GM18951 (cell line): ENCODE measurements around the gene NFIC.
"Not testable (repeated sequence)": the region's sequence is repeated elsewhere in the genome, so short reads cannot be mapped to it uniquely, and the experiment has no call there.

ENCODE experiments used
- POLR2A ChIP-seq: IDR thresholded peaks from 4 replicates; pipeline ENCODE4 v1.6.1; 2011; ENCODE audit warnings: mild to moderate bottlenecking; ENCODE audit not compliant: insufficient read length, insufficient read depth; ENCODE audit errors: extremely low read depth
- in situ Hi-C: fragments of 300-500 bp; cut with MboI; formaldehyde crosslinking; loops from one replicate; pipeline ENCODE4 v1.12.0; 2022; ENCODE audit warnings: low sequenced_read_pairs, mixed read lengths, inconsistent platforms; ENCODE audit not compliant: unreplicated experiment

Gene NFIC

DNA sequence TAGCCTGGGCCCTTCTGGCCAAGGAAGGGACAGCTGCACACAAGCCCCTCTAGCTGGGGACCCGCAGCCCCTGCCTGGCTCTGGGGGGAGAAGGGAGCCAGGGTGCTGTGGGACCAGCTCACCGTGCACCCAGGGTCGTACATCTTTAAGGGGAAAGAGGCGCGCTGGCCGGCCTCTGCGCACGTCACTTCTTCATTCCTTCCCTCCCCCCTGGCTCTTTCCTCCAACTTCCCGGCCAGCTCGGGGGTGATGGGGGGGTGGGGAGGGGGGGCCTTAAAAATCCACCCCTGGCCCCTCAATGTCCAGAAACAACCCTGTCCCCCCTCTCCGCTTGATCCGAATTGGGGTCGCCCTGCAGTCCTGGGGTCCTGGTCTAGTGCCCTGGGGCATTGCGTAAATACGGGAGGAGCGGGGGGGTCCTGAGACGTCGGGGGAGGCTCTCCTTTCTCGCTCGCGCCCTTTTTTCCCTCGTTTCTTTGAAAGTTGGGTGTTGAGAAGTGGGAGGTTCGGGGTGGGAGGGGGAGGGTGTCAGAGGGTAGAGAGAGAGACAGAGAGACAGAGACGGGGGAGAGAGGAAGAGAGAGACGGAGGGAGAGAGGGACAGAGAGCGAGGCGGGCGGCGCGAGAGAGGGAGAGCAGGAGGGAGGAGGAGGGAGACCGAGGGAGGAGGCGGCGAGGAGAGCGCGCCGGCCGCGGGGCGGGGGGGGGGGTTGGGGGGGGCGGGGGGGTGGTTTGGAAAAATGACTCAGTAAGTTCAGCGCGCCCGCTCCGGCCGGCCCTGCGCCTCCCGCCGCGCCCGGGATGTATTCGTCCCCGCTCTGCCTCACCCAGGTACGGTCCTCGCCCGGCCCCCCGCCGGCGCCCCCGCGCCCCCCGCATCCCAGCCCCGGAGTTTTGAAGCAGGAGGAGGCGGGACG lies at the start of gene NFIC:
TSS of gene NFIC (plus strand) at position 748 of the 917 bp plus-strand sequence. CDS start at position 802, 54 bp downstream.
- in situ Hi-C loops, result no loop called here
- TF ChIP-seq POLR2A, result peak; percentile 37

DNA sequence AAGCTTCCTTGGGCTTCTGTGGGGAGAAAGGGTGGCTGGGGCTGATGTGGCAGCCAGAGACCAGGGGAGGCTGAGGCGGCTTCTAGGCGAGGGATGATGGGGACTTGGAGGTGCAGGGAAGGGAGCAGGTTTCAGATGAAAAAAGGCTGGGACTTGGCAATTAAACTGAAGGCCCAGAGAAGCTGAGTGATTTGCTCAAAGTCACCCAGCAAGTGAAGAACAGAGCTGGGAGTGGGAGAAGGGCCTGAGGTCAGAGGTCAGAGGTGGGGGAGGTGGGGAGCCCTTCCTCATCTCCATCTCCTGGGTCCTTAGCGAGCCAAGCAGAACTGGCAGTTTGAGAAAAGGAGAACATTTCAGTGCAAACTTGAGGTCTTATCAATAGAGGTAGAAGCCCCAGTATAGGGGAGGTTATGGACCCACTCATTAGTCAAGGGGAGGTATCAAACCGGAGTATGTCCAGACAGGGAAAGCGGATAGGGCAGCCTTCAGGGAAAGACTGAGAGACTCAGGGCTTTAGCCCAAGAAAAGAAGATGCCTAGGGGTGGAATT lies 49.6 kb upstream of the NFIC start:
- in situ Hi-C loops, result no loop called here
- TF ChIP-seq POLR2A, result no peak

DNA sequence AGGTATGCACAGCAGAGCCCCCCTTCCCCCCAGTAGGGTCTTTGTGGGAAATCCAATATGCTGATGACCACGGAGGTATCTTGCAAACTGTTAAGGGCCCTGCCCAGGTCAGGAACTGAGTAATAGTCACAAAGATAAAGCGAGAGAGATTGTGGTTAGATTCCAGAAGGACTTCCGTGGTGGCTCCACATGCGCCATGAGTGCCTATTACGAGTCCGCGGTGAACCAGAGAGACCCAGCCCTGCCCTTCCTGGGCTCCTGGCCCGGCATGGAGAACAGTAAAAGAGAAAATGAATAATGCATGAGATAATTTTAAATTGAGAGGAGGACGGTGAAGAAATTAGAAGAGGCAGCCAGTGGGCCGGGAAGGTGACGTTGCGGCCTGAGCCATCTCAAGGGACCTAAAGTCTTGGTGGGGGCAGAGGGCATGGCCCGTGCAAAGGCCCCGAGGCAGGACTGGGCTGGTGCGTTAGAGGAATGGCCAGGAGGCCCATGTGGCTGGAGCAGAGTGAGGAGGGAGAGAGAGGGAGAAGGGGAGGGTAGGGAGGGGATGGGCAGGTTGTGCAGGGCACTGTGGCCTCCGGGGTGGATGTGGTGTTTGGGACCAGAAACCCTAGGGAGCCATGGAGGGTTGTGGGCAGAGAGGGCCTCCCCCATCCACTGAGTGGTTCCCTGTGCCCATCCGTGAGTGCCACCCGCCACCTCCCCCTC lies 46.6 kb upstream of the NFIC start:
- in situ Hi-C loops, result no loop called here
- no peak for TF ChIP-seq POLR2A

DNA sequence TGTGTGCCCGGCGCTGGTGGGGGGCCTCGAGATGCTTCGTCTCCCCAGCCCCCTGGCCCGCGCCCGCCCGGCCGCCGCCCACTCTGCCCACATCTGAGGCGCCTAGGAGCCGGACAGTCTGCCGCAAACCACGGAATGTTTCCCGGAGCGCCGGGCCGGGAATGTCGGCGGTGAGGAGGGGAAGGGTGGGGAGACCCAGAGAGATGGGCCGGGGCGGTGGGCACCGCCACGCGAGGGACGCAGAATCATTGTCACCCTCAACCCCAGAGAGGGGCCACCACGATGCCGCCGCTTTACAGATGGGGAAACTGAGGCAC lies 46.1 kb upstream of the NFIC start:
- in situ Hi-C loops, result no loop called here

DNA sequence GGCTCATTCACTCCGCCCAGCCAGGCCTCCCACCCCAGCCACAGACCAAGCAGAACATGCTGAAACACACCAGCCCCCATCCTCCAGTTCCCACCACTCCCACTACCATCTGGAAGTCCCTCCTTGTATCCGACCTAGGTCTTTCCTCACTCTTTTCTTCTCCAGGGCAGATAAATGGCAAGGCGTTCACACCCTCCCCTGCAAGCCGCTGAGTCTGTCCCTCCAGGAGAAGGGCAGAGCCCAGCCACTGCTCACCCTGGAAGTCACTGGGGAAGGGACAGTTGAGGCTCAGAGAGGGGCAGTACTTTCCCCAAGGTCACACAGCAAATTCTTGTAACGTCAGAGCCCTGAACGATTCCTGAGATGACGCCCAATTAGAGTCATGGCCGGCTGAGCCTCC lies 45.5 kb upstream of the NFIC start:
- in situ Hi-C loops, result no loop called here
- no peak for TF ChIP-seq POLR2A

More for the DNA sequence above, 46.1 kb upstream of the NFIC start:
- TF ChIP-seq POLR2A, result no peak

DNA sequence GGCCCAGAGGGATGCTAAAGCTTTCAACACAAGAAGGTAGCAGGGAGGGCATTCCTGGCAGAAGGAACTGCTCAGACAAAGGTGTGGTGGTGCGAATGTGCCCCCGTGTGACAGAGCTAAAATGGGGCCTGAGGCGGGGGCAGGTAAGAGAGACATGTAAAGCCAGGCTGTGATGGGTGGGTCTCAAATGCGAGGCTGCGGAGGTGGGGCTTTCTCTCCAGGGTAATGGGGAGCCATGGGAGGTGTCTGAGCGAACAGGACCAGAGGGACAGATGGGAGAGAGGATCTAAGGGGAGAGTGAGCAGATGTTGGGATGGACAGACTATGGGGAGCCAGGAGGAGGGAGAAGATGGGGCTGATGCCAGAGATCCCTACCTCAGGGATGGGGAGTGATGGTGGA lies 44.7 kb upstream of the NFIC start:
- in situ Hi-C loops, result no loop called here
- TF ChIP-seq POLR2A, result no peak

DNA sequence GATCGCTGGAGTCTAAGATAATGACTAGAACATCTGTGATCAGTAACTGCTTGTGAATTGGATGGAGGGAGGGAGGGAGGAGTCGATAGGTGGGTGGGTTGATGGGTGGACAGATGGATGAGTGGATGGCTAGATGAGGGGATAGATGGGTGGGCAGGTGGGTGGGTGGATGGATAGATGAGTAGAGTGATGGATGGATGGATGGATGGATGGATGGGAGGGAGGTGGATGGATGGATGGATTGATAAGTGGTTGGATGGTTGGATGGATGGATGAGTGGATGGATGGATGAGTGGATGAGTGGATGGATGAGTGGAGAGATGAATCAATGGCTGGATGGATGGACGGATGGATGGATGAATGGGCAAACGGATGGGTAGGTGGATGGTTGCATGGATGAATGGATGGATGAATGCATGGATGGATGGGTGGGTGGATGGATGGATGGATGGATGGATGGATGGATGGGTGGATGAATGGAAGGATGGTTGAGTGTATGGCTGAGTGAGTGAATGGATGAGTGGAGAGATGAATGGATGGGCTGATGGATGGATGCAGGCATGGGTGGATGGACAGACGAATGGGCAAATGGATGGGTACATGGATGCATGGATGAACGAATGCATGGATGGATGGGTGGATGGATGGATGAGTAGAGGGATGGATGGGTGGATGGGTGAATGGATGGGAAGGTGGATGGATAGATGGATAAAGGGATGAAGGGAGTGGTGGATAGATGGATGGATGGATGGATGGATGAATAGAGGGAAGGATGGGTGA lies 44.0 kb upstream of the NFIC start:
- TF ChIP-seq POLR2A, result no peak
- in situ Hi-C loops, result no loop called here

DNA sequence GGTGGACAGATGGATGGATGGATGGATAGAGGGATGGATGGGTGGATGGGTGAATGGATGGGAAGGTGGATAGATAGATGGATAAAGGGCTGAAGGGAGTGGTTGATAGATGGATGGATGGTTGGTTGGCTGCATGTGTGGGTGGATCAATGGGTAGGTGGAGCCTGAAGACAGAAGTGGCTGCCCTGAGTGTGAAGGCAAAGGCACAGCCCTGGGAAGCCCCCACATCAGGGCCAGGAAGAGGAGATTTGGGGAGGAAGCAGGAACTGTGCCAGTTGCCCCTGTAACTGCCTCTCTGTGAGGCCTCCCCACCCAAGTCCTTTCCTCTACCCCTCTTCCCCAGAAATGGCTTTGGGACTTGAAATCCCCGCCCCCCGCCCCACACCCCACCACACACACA lies 43.4 kb upstream of the NFIC start:
- in situ Hi-C loops, result no loop called here
- TF ChIP-seq POLR2A, result no peak

DNA sequence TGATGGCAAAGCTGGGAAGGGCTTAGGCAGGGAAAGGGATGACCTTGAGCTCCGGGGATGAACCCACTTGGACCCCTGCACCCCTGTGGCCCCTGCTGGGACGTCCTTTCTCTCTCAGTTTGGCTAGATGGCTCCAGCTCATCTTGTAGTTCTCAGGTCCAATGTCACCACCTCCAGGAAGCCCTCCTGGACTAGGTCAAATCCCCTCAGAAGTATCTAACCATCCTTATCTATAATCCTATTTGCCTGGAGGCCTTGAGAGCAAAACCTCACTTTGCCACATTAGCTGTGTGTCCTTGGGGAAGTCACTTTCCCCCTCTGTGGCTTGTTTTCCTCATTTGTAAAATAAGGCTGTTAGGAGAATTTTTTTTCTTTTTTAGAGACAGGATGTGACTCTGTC lies 42.7 kb upstream of the NFIC start:
- no peak for TF ChIP-seq POLR2A
- in situ Hi-C loops, result no loop called here

DNA sequence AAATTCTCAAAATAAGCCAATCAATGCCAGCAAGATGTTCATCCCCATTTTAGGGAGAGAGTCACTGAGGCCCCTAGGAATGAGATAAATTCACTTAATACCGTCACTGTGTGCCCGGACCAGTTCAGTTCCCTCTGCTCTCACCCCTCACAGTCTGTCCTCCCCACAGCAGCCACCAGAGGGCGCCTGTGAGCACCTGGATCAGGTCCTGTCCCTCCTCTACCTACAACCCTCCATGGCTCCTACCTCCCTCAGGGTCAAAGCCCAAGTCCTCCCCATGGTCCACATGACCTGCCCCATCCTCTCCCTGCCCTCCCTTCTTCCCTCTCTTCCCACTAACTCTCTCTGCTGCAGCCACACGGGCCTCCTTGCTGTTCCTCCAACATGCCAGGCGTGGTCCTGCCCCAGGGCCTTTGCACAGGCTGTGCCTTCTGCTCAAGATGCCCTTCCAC lies 42.0 kb upstream of the NFIC start:
- no peak for TF ChIP-seq POLR2A
- in situ Hi-C loops, result no loop called here

DNA sequence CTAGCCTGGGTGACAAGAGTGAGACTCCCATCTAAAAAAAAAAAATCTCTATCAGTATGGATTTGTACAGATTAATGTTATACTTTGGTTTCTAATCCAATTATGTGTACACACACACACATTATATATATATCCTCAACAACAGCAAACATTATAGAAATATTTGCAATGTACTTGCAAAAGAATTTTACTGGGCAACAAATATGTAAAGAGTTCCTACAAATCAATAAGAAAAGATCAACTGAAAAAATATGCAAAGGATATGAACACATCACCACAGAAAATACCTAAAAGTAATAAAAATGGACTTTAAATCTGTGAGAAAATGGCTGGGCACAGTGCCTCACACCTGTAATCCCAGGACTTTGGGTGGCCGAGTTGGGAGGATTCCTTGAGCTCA lies 40.9 kb upstream of the NFIC start:
- in situ Hi-C loops, result loop anchor here (5.0 kb wide), 1 partner anchor 147 kb away; no protein-coding TSS in a partner anchor
- TF ChIP-seq POLR2A, result no peak

DNA sequence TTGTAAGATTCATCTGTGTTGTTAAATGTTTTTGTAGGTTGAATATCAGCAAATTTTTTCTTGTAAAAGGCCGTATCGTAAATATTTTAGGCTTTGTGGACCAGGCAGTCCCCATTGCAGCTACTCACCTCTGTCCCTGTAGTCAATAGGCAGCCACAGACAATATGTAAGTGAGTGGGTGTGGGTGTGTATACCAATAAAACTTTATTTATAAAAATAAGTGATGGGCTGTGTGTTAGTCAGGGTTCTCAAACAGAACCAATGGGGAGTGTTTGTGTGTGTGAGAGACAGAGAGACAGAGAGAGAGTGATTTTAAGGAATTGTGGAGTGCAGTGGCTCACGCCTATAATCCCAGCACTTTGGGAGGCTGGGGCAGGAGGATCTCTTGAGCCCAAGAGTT lies 37.6 kb upstream of the NFIC start:
- no peak for TF ChIP-seq POLR2A
- in situ Hi-C loops, result loop anchor here (5.0 kb wide), 1 partner anchor 144 kb away; no protein-coding TSS in a partner anchor

DNA sequence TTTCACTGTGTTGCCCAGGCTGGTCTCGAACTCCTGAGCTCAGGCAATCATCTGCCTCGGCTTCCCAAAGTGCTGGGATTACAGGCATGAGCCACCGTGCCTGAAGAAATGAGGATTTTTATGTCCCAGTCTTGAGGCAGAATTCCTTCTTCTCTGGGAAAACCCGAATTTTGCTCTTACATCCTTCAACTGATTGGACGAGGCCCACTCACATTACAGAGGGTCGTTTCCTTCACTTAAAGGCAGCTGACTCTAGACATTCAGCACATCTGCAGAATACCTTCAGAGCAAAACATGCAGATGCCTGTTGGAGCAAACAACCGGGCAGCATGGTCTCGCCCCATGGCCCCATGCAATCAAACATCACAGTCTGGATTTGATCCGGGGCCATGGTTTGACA lies 36.3 kb upstream of the NFIC start:
- TF ChIP-seq POLR2A, result no peak
- in situ Hi-C loops, result no loop called here

DNA sequence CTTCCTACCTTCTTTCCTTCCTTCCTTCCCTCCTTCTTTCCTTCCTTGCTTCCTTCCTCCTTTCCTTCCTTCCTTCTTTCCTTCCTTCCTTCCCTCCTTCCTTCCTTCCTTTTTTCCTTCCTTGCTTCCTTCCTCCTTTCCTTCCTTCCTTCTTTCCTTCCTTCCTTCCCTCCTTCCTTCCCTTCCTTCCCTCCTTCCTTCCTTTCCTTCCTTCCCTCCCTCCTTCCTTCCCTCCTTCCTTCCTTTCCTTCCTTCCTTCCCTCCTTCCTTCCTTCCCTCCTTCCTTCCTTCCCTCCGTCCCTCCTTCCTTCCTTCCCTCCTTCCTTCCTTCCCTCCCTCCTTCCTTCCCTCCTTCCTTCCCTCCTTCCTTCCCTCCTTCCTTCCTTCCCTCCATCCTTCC lies 34.2 kb upstream of the NFIC start:
- in situ Hi-C loops, result not testable (repeated sequence)
